ENCODE data around the gene RSPO4.

- TF ChIP-seq EZH2phosphoT487 (conservative IDR thresholded peaks at IDR 0.05; ENCODE audit: low read length) (no peak), CTCF (IDR thresholded peaks at IDR 0.05; ENCODE audit: insufficient read depth, low read length, poor library complexity, severe bottlenecking) (no peak)
These were observed 61.2 kb downstream of the RSPO4 start for GRCh38 chr20:940926-941325.
